GM23338 (cell line): Measurements from ENCODE around the gene IRS1. TPM values are rescaled to one million over a fixed set of nuclear protein-coding genes. Genes with fewer than 3 reads are reported as not detected.

ENCODE experiments used
- ATAC-seq: fragments of 200-7000 bp; cut with Tn5 transposase; 3 replicates; pipeline ENCODE4 v1.9.1; 2020
- DNase-seq: peaks from one replicate; pipeline ENCODE4 v3.0.0-alpha.2; 2015; ENCODE audit warnings: low spot score
- H2AFZ ChIP-seq: fragments of 200-600 bp; sonication (generic); 2 replicates; pipeline ENCODE4 v1.8.0; 2016; ENCODE audit warnings: antibody characterized with exemption, mild to moderate bottlenecking, moderate library complexity
- H3F3A ChIP-seq: fragments of 200-600 bp; sonication (generic); replicated peaks from 2 replicates; pipeline ENCODE4 v1.8.0; 2017; ENCODE audit warnings: antibody characterized with exemption, mixed run types, low read depth
- H3K27ac ChIP-seq: fragments of 200-600 bp; sonication (generic); 2 replicates; pipeline ENCODE4 v1.6.1; 2016; ENCODE audit warnings: low read depth
- H3K27me3 ChIP-seq: fragments of 200-600 bp; sonication (generic); 2 replicates; pipeline ENCODE4 v1.8.0; 2016; ENCODE audit warnings: mild to moderate bottlenecking, mixed run types, moderate library complexity; ENCODE audit not compliant: insufficient read depth
- H3K36me3 ChIP-seq: fragments of 200-600 bp; sonication (generic); 2 replicates; pipeline ENCODE4 v1.8.0; 2016; ENCODE audit warnings: mild to moderate bottlenecking; ENCODE audit not compliant: insufficient read depth
- H3K4me1 ChIP-seq: fragments of 200-600 bp; sonication (generic); 2 replicates; pipeline ENCODE4 v1.8.0; 2016; ENCODE audit warnings: mild to moderate bottlenecking, moderate library complexity; ENCODE audit not compliant: insufficient read depth
- H3K4me2 ChIP-seq: fragments of 200-600 bp; sonication (generic); 2 replicates; pipeline ENCODE4 v1.7.1; 2017; ENCODE audit warnings: mixed run types
- H3K4me3 ChIP-seq: fragments of 200-600 bp; sonication (generic); 2 replicates; pipeline ENCODE4 v1.6.1; 2016; ENCODE audit warnings: mixed run types
- H3K79me2 ChIP-seq: fragments of 200-600 bp; sonication (generic); replicated peaks from 2 replicates; pipeline ENCODE4 v1.8.0; 2017; ENCODE audit warnings: mild to moderate bottlenecking; ENCODE audit not compliant: insufficient read depth
- H3K9me2 ChIP-seq: fragments of 200-600 bp; sonication (generic); 2 replicates; pipeline ENCODE4 v1.8.0; 2017; ENCODE audit not compliant: insufficient read depth
- H4K20me1 ChIP-seq: fragments of 200-600 bp; sonication (generic); replicated peaks from 2 replicates; pipeline ENCODE4 v1.8.0; 2017; ENCODE audit warnings: mild to moderate bottlenecking; ENCODE audit not compliant: insufficient read depth
- H3K27ac Mint-ChIP-seq: 2 replicates; pipeline ENCODE4 v1.8.0; 2020; ENCODE audit warnings: inconsistent platforms, mild to moderate bottlenecking, moderate library complexity, mixed read lengths
- H3K27me3 Mint-ChIP-seq: 3 replicates; pipeline ENCODE4 v1.8.0; 2022; ENCODE audit warnings: low read depth, mild to moderate bottlenecking, moderate library complexity, mixed read lengths, inconsistent platforms; ENCODE audit not compliant: insufficient read depth, poor library complexity
- H3K36me3 Mint-ChIP-seq: 3 replicates; pipeline ENCODE4 v1.8.0; 2021; ENCODE audit warnings: low read depth, mild to moderate bottlenecking, inconsistent platforms, moderate library complexity, mixed read lengths
- H3K4me1 Mint-ChIP-seq: 3 replicates; pipeline ENCODE4 v1.8.0; 2020; ENCODE audit warnings: mild to moderate bottlenecking, inconsistent platforms, mixed read lengths
- H3K4me3 Mint-ChIP-seq: 3 replicates; pipeline ENCODE4 v1.8.0; 2021; ENCODE audit warnings: moderate library complexity, mild to moderate bottlenecking, inconsistent platforms, mixed read lengths
- H3K9me3 Mint-ChIP-seq: 3 replicates; pipeline ENCODE4 v1.8.0; 2020; ENCODE audit warnings: moderate library complexity, mild to moderate bottlenecking, inconsistent platforms, mixed read lengths
- CREB1 ChIP-seq: fragments of 250-450 bp; sonication (Bioruptor Pico); IDR thresholded peaks from 2 replicates; pipeline ENCODE4 v1.5.0; 2020; ENCODE audit warnings: low read depth, mild to moderate bottlenecking, moderate library complexity
- CTCF ChIP-seq, 2 experiments: fragments of 200-600 bp in 1 of 2; sonication (generic) in 1 of 2; conservative IDR thresholded peaks; 2 replicates each; pipeline versions ENCODE4 v1.5.1 to v1.6.1; 2016 to 2017; ENCODE audit warnings: antibody characterized with exemption in 2 of 2, low read depth in 2 of 2, mild to moderate bottlenecking in 2 of 2, moderate library complexity in 1 of 2
- EZH2 ChIP-seq: fragments of 200-600 bp; sonication (generic); IDR thresholded peaks from one replicate; pipeline ENCODE4 v1.8.0; 2017; ENCODE audit warnings: antibody characterized with exemption, mild to moderate bottlenecking, low read depth; ENCODE audit not compliant: unreplicated experiment
- EZH2phosphoT487 ChIP-seq: fragments of 200-600 bp; sonication (generic); IDR thresholded peaks from one replicate; pipeline ENCODE4 v1.8.1; 2018; ENCODE audit warnings: antibody characterized with exemption; ENCODE audit not compliant: unreplicated experiment
- JUNB ChIP-seq: IDR thresholded peaks from one replicate; pipeline ENCODE4 v1.6.1; 2016; ENCODE audit warnings: antibody characterized with exemption; ENCODE audit not compliant: unreplicated experiment
- NANOG ChIP-seq: IDR thresholded peaks from 2 replicates; pipeline ENCODE4 v1.6.1; 2016; ENCODE audit warnings: antibody characterized with exemption, borderline replicate concordance
- POLR2AphosphoS5 ChIP-seq: IDR thresholded peaks from 2 replicates; pipeline ENCODE4 v1.6.1; 2016; ENCODE audit warnings: antibody characterized with exemption, low read depth
- REST ChIP-seq: IDR thresholded peaks from one replicate; pipeline ENCODE4 v1.6.1; 2018; ENCODE audit warnings: antibody characterized with exemption; ENCODE audit not compliant: unreplicated experiment
- STAT1 ChIP-seq: IDR thresholded peaks from one replicate; pipeline ENCODE4 v1.6.1; 2016; ENCODE audit warnings: antibody characterized with exemption; ENCODE audit not compliant: unreplicated experiment
- ZNF114 ChIP-seq: fragments of 250-450 bp; sonication (Bioruptor Pico); IDR thresholded peaks from 2 replicates; pipeline ENCODE4 v1.5.0; 2020; ENCODE audit warnings: mild to moderate bottlenecking, moderate library complexity
- ZNF331 ChIP-seq: fragments of 250-450 bp; sonication (Bioruptor Pico); IDR thresholded peaks from 2 replicates; pipeline ENCODE4 v1.5.0; 2020; ENCODE audit warnings: low read depth, mild to moderate bottlenecking, moderate library complexity
- ZNF462 ChIP-seq: fragments of 250-450 bp; sonication (Bioruptor Pico); IDR thresholded peaks from 2 replicates; pipeline ENCODE4 v1.5.0; 2020; ENCODE audit warnings: mild to moderate bottlenecking, moderate library complexity
- polyA plus RNA-seq: library from polyadenylated mRNA; unstranded; fragments of >200 nt; fragmentation: Nextera tagmentation; extraction: Ambion mirVana; gene quantifications from 2 replicates; pipeline ENCODE4 v1.2.1, GENCODE V29; 2016
- total RNA-seq: library from RNA; depleted of rRNA; stranded (reverse); fragments of >200 nt; shearing (Covaris generic); gene quantifications from 2 replicates; pipeline ENCODE4 v1.2.3, GENCODE V29; 2014
- TF ChIP-seq, protein P1 (sequence below): IDR thresholded peaks from 2 replicates; pipeline ENCODE4 v1.6.1; 2016; ENCODE audit warnings: antibody characterized with exemption

IRS1 gene
- total and polyA plus RNA-seq, 2 experiments from 2014 or later = 6.9 to 26.2 TPM

GRCh38 chr2:226684563-226684959 is 115.1 kb downstream of the IRS1 start:
- Mint-ChIP-seq H3K4me1 (peaks cover 5% of the 10 kb centered on the region), H3K27me3 (no peaks in the 10 kb centered on the region), H3K4me3 (no peak overlapping the region), H3K27ac (no peak overlapping the region), H3K36me3 (no peaks in the 10 kb centered on the region), H3K9me3 (peaks cover 4% of the 10 kb centered on the region; the same call in 1 of the 3 replicates)
- Histone ChIP-seq H4K20me1 (no peaks in the 10 kb centered on the region), H3K27ac (no peak overlapping the region), H3K4me3 (no peak overlapping the region), H3K4me2 (no peak overlapping the region), H3K9me2 (no peaks in the 10 kb centered on the region), H3K27me3 (no peaks in the 10 kb centered on the region), H3K4me1 (no peaks in the 10 kb centered on the region), H2AFZ (no peak overlapping the region), H3K36me3 (no peaks in the 10 kb centered on the region), H3K79me2 (no peaks in the 10 kb centered on the region), H3F3A (no peaks in the 10 kb centered on the region)
- ATAC-seq = no peak
- no peak for TF ChIP-seq JUNB
- no peak for TF ChIP-seq NANOG
- no peak for TF ChIP-seq CREB1 (CRISPR knock-in tag)
- TF ChIP-seq POLR2AphosphoS5 = no peak
- no peak for TF ChIP-seq CTCF (conservative IDR thresholded peaks at IDR 0.05; ENCODE audit: low read depth in 2 of 2)
- TF ChIP-seq EZH2phosphoT487 = no peak
- TF ChIP-seq, protein P1, sequence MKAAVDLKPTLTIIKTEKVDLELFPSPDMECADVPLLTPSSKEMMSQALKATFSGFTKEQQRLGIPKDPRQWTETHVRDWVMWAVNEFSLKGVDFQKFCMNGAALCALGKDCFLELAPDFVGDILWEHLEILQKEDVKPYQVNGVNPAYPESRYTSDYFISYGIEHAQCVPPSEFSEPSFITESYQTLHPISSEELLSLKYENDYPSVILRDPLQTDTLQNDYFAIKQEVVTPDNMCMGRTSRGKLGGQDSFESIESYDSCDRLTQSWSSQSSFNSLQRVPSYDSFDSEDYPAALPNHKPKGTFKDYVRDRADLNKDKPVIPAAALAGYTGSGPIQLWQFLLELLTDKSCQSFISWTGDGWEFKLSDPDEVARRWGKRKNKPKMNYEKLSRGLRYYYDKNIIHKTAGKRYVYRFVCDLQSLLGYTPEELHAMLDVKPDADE = no peak
- no peak for TF ChIP-seq ZNF331 (CRISPR knock-in tag)
- TF ChIP-seq ZNF462 (CRISPR knock-in tag) = no peak
- no peak for TF ChIP-seq ZNF114 (CRISPR knock-in tag)
- no peak for TF ChIP-seq EZH2
- TF ChIP-seq STAT1 = no peak
- TF ChIP-seq REST = no peak
- DNase-seq = no peak
